HFF-Myc (cell line): ENCODE measurements around the gene C12orf43.

Experiments used
- DNase-seq: peaks from one replicate; pipeline ENCODE4 v3.0.0-alpha.2; 2011; ENCODE audit warnings: low read depth; ENCODE audit errors: extremely low read depth
- H3K4me3 ChIP-seq: replicated peaks from 2 replicates; pipeline ENCODE4 v1.5.1; 2011; ENCODE audit warnings: low read depth, mild to moderate bottlenecking, control low read depth, low read length
- CTCF ChIP-seq: IDR thresholded peaks from 2 replicates; pipeline ENCODE4 v1.5.1; 2012; ENCODE audit warnings: mild to moderate bottlenecking, low read depth, low read length, control low read depth; ENCODE audit errors: missing control alignments

The C12orf43 gene

GRCh38 chr12:121026274-121027045, 10.2 kb upstream of the C12orf43 start:
- H3K4me3 ChIP-seq = no peak overlapping the region
- no peak for TF ChIP-seq CTCF
- no peak for DNase-seq

DNA sequence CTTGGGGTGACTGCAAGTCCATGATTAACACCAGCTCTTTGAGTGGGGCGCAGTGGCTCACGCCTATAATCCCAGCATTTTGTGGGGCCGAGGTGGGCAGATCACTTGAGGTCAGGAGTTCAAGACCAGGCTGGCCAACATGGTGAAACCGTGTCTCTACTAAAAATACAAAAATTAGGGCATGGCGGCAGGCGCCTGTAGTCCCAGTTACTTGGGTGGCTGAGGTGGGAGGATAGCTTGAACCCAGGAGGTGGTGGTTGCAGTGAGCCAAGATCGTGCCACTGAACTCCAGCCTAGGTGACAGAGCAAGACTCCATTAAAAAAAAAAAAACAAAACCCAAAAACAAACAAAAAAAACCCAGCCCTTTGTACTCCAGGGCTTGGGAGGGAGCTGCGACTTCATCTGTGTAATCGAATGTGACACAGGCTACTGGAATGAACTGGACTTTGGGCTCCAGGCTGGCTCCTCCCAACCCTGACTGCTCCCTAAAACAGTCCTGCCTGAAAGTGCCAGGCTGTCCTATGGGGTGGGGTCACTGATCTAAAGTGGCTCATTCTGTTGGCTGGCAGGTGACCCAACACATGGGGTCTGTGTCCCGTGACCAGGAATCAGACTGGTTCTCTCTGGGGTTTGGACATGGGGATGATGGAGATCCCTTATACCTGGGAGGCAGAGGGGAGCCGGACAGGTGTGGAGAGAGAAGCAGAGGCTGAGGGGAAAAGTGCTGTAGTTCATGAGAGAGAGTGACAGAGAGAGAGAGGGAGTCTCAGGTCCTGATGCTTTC, 9.3 kb upstream of the C12orf43 start:
- H3K4me3 ChIP-seq = no peak overlapping the region
- TF ChIP-seq CTCF = no peak
- no peak for DNase-seq

- TF ChIP-seq CTCF = no peak
- H3K4me3 ChIP-seq = no peak overlapping the region
- DNase-seq = no peak
Observed at GRCh38 chr12:121023799-121024198, 7.5 kb upstream of the C12orf43 start.

DNA sequence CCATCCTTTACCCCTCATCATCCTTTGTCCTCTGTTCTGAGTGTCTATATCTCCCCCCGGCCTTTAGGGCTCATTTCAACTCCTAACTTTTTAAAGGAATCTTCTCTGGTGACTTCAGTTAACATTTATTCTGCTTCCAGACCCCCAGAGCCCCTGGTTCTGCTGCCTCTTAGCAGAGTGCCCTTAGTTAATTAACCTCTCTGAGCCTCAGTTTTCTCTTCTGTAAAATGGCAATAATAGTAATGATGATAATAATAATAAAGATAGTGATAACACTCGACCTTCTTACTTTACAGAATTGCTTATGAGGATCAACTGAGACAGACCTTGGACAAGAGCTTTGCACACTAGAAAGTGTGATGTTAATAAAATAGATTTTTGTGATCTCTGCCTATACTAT, 6.4 kb upstream of the C12orf43 start:
- no peak for TF ChIP-seq CTCF
- H3K4me3 ChIP-seq = no peak overlapping the region

GRCh38 chr12:121021754-121022153, 5.5 kb upstream of the C12orf43 start:
- no peak for DNase-seq
- no peak for TF ChIP-seq CTCF
- H3K4me3 ChIP-seq = no peak overlapping the region

More for the DNA sequence above, 6.4 kb upstream of the C12orf43 start:
- DNase-seq = no peak

GRCh38 chr12:121018860-121019617, 2.8 kb upstream of the C12orf43 start:
- DNase-seq = no peak
- no peak for TF ChIP-seq CTCF
- no peak overlapping the region for H3K4me3 ChIP-seq
